ENCODE results near the gene EDARADD. TPM values are rescaled to one million over a fixed set of nuclear protein-coding genes. Genes with fewer than 3 reads are reported as not detected.
"Not testable (repeated sequence)": the region's sequence is repeated elsewhere in the genome, so short reads cannot be mapped to it uniquely, and the experiment has no call there.

EDARADD gene
- polyA plus RNA-seq, 3 donors from 2014 or later: 5.2 to 5.8 TPM; not detected in 1

GRCh38 chr1:236465959-236466303 is 71.8 kb downstream of the EDARADD start:
- Mint-ChIP-seq H3K27me3 (ENCODE audit: low read depth in 3 of 3) (peaks cover 0 to 6% (median 4%) of the 10 kb centered on the region in 3 donors), H3K36me3 (peaks cover 9 to 16% (median 10%) of the 10 kb centered on the region in 3 donors), H3K9me3 (no peaks in the 10 kb centered on the region), H3K4me3 (peak overlapping the region in 3 of 5 donors; percentile 10 to 52 (median 31)), H3K4me1 (peaks cover 16 to 20% of the 10 kb centered on the region in 2 donors), H3K27ac (peak overlapping the region in 1 of 6 donors; percentile 40)
- no peak for DNase-seq

GRCh38 chr1:236467327-236467641 is 73.2 kb downstream of the EDARADD start:
- Mint-ChIP-seq H3K9me3 (no peaks in the 10 kb centered on the region), H3K27ac (no peak overlapping the region), H3K4me3 (no peak overlapping the region), H3K27me3 (ENCODE audit: low read depth in 3 of 3) (peaks cover 0 to 6% (median 2%) of the 10 kb centered on the region in 3 donors), H3K4me1 (peaks cover 16 to 20% of the 10 kb centered on the region in 2 donors), H3K36me3 (peaks cover 9 to 12% (median 10%) of the 10 kb centered on the region in 3 donors)
- DNase-seq: no peak

GRCh38 chr1:236468625-236469024 is 74.5 kb downstream of the EDARADD start:
- H3K9me3 Mint-ChIP-seq: no peaks in the 10 kb centered on the region
- peaks cover 0 to 6% (median 4%) of the 10 kb centered on the region in 3 donors for H3K27me3 Mint-ChIP-seq (ENCODE audit: low read depth in 3 of 3)
- peaks cover 16 to 20% of the 10 kb centered on the region in 2 donors for H3K4me1 Mint-ChIP-seq
- DNase-seq: no peak
- peaks cover 9 to 12% (median 10%) of the 10 kb centered on the region in 3 donors for H3K36me3 Mint-ChIP-seq
- no peak overlapping the region for H3K4me3 Mint-ChIP-seq
- H3K27ac Mint-ChIP-seq: no peak overlapping the region

GRCh38 chr1:236469466-236469865 is 75.4 kb downstream of the EDARADD start:
- H3K9me3 Mint-ChIP-seq: no peaks in the 10 kb centered on the region
- peaks cover 16 to 20% of the 10 kb centered on the region in 2 donors for H3K4me1 Mint-ChIP-seq
- peaks cover 9 to 12% (median 10%) of the 10 kb centered on the region in 3 donors for H3K36me3 Mint-ChIP-seq
- H3K27ac Mint-ChIP-seq: no peak overlapping the region
- H3K27me3 Mint-ChIP-seq (ENCODE audit: low read depth in 3 of 3): peaks cover 0 to 7% (median 4%) of the 10 kb centered on the region in 3 donors
- no peak for DNase-seq
- no peak overlapping the region for H3K4me3 Mint-ChIP-seq

- peaks cover 0 to 3% (median 0%) of the 10 kb centered on the region in 3 donors for H3K36me3 Mint-ChIP-seq
- H3K4me3 Mint-ChIP-seq: no peak overlapping the region
- H3K27me3 Mint-ChIP-seq (ENCODE audit: low read depth in 3 of 3): peaks cover 0 to 4% (median 2%) of the 10 kb centered on the region in 3 donors
- peaks cover 3 to 4% of the 10 kb centered on the region in 2 donors for H3K4me1 Mint-ChIP-seq
- DNase-seq: no peak
- H3K27ac Mint-ChIP-seq: no peak overlapping the region
- no peaks in the 10 kb centered on the region for H3K9me3 Mint-ChIP-seq
Measured at GRCh38 chr1:236471096-236471495, 77.0 kb downstream of the EDARADD start.

GRCh38 chr1:236471653-236472052 is 77.6 kb downstream of the EDARADD start:
- H3K36me3 Mint-ChIP-seq: peaks cover 0 to 3% (median 0%) of the 10 kb centered on the region in 3 donors
- no peak for DNase-seq
- H3K9me3 Mint-ChIP-seq: no peaks in the 10 kb centered on the region
- no peak overlapping the region for H3K4me3 Mint-ChIP-seq
- no peaks in the 10 kb centered on the region for H3K4me1 Mint-ChIP-seq
- H3K27ac Mint-ChIP-seq: no peak overlapping the region
- peaks cover 0 to 4% (median 2%) of the 10 kb centered on the region in 3 donors for H3K27me3 Mint-ChIP-seq (ENCODE audit: low read depth in 3 of 3)

- DNase-seq: no peak
- Mint-ChIP-seq H3K4me1 (no peaks in the 10 kb centered on the region), H3K36me3 (no peaks in the 10 kb centered on the region), H3K4me3 (no peak overlapping the region), H3K9me3 (no peaks in the 10 kb centered on the region), H3K27ac (peak overlapping the region in 1 of 6 donors; percentile 36), H3K27me3 (ENCODE audit: low read depth in 3 of 3) (peaks cover 0 to 2% (median 2%) of the 10 kb centered on the region in 3 donors)
Measured at GRCh38 chr1:236472850-236473788, 79.0 kb downstream of the EDARADD start.

GRCh38 chr1:236476019-236476418 is 81.9 kb downstream of the EDARADD start:
- H3K4me1 Mint-ChIP-seq: no peaks in the 10 kb centered on the region
- H3K27me3 Mint-ChIP-seq (ENCODE audit: low read depth in 3 of 3): peaks cover 0 to 2% (median 2%) of the 10 kb centered on the region in 3 donors
- H3K36me3 Mint-ChIP-seq: no peaks in the 10 kb centered on the region
- no peak overlapping the region for H3K27ac Mint-ChIP-seq
- no peak for DNase-seq
- H3K9me3 Mint-ChIP-seq: no peaks in the 10 kb centered on the region
- H3K4me3 Mint-ChIP-seq: no peak overlapping the region

- peaks cover 0 to 7% (median 3%) of the 10 kb centered on the region in 3 donors for H3K36me3 Mint-ChIP-seq
- no peaks in the 10 kb centered on the region for H3K9me3 Mint-ChIP-seq
- H3K27me3 Mint-ChIP-seq (ENCODE audit: low read depth in 3 of 3): peaks cover 0 to 2% (median 0%) of the 10 kb centered on the region in 3 donors
- H3K4me3 Mint-ChIP-seq: no peak overlapping the region
- no peaks in the 10 kb centered on the region for H3K4me1 Mint-ChIP-seq
- no peak overlapping the region for H3K27ac Mint-ChIP-seq
- DNase-seq: no peak
Measured at GRCh38 chr1:236480758-236481436, 86.8 kb downstream of the EDARADD start.

GRCh38 chr1:236484310-236484971 is 90.4 kb downstream of the EDARADD start:
- Mint-ChIP-seq H3K27ac (no peak overlapping the region), H3K4me1 (no peaks in the 10 kb centered on the region), H3K27me3 (ENCODE audit: low read depth in 3 of 3) (peaks cover 0 to 2% (median 2%) of the 10 kb centered on the region in 3 donors), H3K4me3 (no peak overlapping the region), H3K36me3 (peaks cover 0 to 7% (median 3%) of the 10 kb centered on the region in 3 donors), H3K9me3 (no peaks in the 10 kb centered on the region)
- no peak for DNase-seq

- Mint-ChIP-seq H3K4me3 (no peak overlapping the region), H3K4me1 (peaks cover 0 to 8% of the 10 kb centered on the region in 2 donors), H3K27ac (no peak overlapping the region), H3K9me3 (no peaks in the 10 kb centered on the region), H3K27me3 (ENCODE audit: low read depth in 3 of 3) (peaks cover 2 to 7% (median 2%) of the 10 kb centered on the region in 3 donors), H3K36me3 (peaks cover 0 to 7% (median 3%) of the 10 kb centered on the region in 3 donors)
- DNase-seq: no peak
Measured at GRCh38 chr1:236486356-236487002, 92.4 kb downstream of the EDARADD start.

GRCh38 chr1:236489161-236489560 is 95.1 kb downstream of the EDARADD start:
- not testable (repeated sequence) for H3K36me3 Mint-ChIP-seq

GRCh38 chr1:236489710-236490377 is 95.8 kb downstream of the EDARADD start:
- Mint-ChIP-seq H3K36me3 (no peaks in the 10 kb centered on the region), H3K9me3 (no peaks in the 10 kb centered on the region), H3K4me1 (peaks cover 0 to 11% of the 10 kb centered on the region in 2 donors), H3K4me3 (no peak overlapping the region), H3K27me3 (ENCODE audit: low read depth in 3 of 3) (peaks cover 0 to 12% (median 5%) of the 10 kb centered on the region in 3 donors), H3K27ac (no peak overlapping the region)
- DNase-seq: peak; percentile 32 to 40 (median 35)

More at GRCh38 chr1:236489161-236489560, 95.1 kb downstream of the EDARADD start:
- not testable (repeated sequence) for H3K4me3 Mint-ChIP-seq, H3K9me3 Mint-ChIP-seq, H3K27ac Mint-ChIP-seq, DNase-seq
- H3K4me1 Mint-ChIP-seq: peaks cover 0 to 11% of the 10 kb centered on the region in 2 donors
- peaks cover 0 to 12% (median 5%) of the 10 kb centered on the region in 3 donors for H3K27me3 Mint-ChIP-seq (ENCODE audit: low read depth in 3 of 3)

Measured in immature natural killer cell (primary cell).